HG03066 (cell line): ENCODE measurements around the gene HOMER3.
"Not testable (repeated sequence)": the region's sequence is repeated elsewhere in the genome, so short reads cannot be mapped to it uniquely, and the experiment has no call there.

Experiments
- ATAC-seq: cut with Tn5 transposase; IDR thresholded peaks from one replicate; pipeline ENCODE4 v1.9.1; 2021; ENCODE audit warnings: low read depth; ENCODE audit not compliant: unreplicated experiment

Gene HOMER3

DNA sequence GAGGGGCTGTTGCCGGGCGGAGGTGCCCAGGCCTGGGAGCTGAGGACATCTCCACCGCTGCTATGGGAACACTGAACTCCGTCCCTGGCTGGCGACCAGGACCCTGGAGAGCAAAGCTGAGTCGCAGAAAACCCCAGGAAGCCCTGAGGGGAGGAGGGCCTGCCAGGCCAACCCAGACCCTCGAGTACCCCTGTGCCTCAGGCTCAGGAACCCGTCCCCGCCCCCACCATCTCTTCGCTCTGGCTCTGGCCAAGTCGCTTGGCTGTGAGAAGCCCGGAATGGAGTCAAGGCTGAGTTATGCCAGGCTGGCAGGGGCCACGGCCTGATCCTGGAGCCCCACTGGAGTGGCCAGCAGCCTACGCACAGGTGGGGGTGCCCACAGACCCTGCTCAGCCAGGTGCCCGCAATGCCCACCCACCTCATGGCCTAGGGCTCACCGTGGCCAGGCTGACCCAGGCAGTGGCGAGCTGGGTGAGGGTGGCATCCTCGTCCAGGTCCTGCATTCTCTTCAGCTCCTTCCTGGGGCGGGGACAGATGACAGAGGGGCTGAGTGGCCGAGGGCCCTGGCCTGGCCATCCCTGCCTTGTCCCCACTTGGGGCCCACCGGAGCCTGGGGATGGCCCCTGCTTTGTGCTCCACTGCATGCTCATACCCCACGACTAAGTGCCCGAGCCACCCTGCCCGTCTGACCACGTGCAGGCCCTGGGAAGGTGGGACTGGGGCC, 36.5 kb downstream of the HOMER3 start:
- no peak for ATAC-seq

DNA sequence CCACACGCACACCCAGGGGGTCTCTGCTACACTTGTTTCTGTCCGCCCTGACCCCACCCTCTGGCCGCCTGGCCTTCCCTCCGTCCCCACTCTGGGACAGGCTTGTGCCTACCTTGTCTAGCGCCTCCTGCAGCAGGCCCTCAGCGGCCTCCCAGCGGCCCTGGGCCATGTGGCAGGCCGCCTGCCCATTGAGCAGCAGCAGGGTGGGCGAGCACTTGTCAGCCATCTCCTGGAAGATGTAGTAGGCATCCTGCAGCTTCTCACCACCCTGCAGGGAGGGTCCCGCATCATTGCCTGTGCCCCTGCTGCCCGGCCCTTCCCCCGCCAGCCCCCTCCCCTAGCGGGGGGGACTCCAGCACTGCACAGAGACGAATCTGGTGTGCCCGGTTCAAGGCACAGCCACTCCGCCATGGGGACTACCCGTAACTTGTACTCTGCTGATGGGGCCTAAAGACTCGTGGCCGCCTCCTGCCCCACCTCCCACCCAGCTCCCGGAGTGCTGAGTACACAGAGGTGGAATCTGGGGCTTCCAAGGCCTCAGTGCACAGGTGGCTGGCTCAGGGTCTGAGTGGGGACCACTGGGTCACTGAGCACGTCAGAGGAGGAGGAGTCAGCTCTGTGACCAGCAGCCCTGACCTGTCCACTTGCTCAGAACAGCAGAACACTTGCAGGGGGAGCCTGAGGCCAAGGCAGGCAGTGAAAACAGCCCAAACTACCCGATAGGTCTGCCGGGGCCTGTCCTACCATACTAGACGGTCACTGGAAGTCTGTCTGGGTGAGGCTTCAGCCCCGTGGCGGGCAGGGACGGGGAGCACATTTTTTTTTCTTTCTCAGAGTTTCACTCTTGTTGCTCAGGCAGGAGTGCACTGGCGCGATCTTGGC, 37.6 kb downstream of the HOMER3 start:
- ATAC-seq, result no peak

DNA sequence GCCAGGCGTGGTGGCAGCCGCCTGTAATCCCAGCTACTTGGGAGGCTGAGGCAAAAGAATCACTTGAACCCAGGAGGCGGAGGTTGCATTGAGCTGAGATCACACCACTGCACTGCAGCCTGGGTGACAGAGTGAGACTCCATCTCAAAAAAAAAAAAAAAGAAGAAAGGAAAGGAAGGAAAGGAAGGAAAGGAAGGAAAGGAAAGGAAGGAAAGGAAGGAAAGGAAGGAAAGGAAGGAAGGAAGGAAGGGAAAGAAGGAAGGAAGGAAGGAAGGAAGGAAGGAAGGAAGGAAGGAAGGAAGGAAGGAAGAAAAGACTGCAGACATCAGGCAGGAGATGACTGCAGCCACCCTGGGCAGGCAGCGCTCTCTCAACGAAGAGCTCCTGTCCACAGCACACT, 38.5 kb downstream of the HOMER3 start:
- not testable (repeated sequence) for ATAC-seq

DNA sequence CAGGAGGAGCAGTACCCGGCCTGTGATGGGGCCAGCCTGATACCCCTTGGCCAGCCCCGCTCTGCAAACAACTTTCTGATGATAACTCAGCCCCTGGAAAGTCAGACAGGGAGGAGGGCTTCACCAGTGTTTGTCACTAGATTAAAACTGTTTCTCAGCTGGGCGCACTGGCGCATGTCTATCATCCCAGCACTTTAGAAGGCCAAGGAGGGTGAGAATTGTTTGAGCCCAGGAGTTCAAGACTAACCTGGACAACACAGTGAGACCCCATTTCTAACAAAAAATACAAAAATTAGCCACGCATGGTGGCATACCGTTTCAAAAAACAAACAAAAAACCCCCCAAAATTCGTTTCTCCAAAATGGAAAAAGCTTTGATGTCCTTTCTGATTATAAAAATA, 39.5 kb downstream of the HOMER3 start:
- no peak for ATAC-seq

DNA sequence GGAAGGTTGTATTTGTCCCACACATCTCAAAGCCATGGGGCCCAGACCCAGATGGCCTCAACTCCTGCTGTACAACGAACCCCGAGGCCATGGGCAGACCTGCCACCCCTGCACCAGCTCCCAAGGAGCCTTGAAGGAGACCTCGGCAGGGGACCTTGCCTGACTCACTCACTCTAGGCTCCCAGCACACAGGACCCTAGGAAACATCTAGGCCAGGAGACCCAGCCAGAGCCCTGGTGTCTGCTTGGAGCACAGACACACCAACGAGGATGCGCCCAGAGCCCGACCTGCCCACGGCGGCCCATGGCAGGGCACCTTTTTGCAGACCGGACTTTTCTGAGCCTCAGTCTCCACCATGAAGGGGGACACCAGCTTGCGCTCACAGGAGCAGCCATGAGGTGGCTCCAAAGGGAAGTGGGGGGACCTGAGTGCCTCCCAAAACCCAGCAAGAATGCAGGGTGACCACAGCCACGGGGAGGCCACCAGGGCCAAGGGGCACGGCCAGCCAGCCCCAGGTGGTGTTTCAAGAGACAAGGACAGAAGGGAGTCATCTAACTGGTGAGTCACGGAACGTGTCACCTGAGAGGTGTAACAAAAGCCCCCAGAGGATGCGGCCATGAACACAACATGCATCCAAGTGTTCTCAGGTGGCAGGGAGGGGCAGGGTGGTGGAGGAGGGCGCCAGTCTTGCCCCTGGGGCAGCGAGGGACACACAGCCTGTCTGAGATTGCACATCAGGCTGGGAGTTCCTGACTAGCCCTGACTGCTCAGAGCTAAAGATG, 40.1 kb downstream of the HOMER3 start:
- no peak for ATAC-seq

DNA sequence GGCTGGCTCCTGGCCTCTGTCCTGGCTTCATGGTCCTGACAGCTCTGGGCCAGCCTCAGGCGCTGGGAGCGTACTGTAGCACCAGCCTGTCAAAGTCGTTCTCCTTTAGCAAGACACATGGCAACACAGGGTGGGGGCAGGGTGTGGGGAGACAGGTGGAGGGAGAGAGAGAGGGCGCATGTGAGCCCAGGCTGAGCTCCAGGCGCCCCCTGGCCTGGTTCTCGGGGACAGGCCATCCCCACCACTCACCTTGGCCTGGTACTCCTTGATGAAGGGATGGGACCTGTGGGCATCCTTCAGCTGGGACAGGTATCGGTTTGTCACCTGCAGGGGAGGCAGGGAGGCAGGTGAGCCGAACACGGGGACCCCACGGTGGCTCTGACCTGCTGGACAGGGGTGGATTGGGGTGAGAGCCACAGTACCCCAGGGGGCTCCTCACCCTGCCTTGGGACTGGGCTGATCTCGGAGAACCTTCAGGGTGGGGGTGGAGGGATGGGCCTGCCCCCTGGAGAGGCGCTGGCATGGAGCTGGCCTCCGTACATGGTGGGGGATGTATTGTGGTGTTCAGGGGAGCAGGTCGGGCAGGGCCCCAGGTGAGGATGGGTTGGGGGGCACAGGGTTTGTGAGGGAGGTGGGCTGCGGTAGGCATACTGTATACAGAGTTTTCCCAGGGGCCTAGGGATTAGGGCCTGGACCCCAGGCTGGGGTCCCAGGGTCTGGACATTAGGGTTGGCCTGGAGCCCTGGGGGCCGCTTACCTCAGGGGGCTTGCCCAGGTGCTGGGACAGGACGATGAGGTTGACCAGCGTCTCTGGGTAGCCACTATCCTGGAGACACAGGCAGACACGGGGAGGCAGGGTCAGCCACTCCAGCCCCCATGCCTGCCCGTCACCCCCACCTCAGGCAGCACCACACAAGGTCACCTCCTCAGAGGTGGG, 41.1 kb downstream of the HOMER3 start:
- no peak for ATAC-seq

DNA sequence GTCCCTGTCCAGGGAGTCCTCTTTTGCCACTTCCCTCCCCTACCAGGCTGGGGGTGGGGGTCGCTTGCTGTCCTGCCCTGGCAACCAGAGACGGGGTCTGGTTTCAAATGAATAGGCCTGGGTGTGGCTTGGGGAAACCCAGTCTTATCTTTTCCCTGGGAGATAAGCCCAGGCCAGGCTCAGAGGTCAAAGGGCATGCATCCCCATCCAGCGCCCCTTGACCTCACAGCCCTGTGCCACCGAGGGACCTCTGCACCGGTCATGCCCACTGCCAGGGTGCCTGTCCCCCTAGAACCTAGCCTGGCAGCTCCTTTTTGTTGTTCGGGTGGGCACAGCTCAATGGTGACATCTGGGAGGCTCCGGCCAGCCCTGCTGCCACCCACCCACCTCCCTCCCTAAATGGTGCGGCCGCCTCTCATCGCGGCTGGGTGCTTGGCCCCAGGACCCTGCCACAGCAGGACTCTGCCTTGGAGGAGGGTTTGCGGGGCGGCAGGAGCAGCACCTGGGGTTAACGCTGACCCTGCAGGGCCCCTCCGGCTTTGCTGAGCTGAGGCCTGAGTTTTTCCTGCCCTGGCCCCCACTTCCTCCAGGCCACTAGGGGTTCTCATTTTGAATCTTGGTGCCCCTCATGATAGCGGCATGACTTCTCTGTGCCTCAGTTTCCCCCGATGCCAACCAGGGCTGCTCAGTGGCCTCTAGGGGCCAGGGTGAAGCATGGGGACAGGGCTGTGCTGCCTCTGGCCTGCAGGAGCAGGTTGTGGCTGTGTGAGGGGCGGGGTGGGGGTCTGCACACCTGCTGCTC, 42.2 kb downstream of the HOMER3 start:
- ATAC-seq, result no peak

DNA sequence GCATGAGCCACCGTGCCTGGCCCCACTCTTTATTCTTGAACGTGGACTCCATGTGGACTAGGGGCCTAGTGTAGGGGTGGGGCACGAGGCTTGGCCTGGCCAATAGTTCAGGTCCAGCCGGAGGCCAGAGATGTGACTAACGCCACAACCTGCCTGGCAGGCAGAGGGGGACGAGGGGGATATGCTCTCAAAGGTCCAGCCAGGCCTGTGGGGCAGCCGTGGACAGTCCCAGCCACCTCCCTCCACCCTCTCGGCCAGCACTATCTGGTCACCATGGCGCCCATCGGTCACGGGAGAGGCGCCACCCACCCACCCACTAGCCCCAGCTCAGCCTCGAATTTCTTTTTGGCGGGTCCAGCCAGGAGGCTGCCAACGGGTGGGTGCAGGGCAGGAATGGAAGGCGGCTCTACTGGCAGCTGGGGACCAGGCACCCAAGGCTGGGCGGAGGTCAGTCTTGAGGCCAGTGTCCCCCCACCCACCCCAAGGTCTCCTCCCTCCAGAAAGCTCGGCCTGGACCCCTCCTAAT, 42.9 kb downstream of the HOMER3 start:
- ATAC-seq, result no peak

DNA sequence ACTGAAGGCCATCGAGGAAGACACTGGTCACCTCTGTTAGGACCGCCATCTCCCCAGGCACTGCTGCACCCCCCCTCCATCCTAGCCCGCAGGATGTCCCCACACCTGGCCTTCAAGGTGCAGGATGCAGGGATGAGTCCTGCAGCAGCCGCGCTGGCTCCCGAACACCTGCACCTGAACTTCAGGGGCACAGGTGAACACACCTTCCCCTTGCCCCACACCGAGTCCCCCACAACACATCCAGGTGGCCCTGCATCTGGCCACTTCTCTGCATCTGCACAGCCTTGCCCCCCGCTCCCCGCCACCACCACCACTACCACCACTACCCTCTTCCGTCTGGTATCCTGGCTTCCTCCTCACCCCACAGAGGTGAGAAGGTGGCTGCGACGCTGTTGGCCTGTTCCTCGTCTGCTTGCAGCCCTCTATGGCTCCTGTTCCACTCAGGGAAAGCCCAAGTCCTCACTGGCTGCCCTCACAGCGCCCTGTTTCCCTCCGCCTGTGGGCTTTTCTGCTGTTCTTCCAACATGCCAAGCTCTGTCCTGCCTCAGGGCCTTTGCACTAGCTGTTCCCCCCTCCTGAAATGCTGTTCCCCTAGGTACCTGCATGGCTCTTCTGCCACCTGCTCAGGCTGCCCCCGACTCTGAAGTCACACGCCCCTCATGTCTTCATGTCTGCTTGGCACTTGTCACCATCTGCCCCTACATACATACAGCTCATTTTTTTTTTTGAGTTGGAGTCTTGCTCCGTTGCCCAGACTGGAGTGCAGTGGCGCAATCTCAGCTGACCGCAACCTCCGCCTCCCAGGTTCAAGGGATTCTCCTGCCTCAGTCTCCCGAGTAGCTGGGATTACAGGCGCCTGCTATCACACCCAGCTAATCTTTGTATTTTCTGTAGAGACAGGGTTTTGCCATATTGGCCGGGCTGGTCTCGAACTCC, 43.7 kb downstream of the HOMER3 start:
- no peak for ATAC-seq

DNA sequence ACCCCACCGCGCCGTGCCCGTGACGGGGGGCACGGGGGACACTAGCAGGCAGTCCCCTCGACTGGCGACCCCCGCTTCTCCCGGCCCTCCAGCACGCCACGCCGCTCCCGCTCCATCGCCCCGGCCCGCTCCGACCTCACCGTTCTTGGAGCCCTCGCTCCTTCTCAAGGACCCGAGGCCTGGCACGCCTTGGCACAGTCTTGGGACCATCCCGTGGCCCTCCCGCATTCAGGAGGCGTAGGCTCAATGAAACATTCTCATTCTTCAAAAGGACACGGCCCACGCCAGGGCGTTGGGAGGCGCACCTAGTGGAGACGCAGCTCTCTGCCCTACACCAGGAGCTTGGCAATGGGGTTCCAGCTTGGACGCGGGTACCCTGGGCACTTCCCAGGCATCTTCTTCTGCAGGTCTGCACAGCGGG, 44.6 kb downstream of the HOMER3 start:
- no peak for ATAC-seq

DNA sequence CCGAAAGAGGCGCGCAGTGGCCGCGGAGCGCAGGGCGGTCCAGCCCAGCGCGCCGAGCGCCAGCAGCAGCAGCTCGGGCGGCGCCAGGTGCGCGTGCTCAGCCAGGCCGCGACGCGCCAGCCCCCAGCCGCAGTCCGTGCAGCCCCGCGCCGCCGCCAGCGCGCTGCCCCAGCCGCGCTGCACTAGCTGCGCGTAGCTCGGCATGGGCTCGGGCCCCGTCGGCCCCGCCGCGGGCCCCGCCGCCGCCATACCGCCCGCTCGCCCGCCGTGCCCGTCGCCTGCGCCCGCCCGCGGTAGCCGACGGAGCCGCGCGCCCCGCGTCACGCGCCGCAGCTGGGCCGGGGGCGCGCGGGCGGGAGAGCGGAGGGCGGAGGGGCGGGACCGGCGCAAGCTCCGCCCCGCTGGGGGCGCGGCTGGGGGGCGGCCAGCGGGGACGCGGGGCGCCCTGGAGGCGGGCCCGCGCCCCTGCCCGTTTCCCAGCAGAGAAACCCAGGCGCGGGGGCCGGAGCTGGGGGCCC, 45.1 kb downstream of the HOMER3 start, which contains the start of gene CERS1:
Gene CERS1 (minus strand): TSS at position 335 of the 518 bp plus-strand sequence. CDS start 86 bp downstream, at position 249.
- ATAC-seq, result no peak

DNA sequence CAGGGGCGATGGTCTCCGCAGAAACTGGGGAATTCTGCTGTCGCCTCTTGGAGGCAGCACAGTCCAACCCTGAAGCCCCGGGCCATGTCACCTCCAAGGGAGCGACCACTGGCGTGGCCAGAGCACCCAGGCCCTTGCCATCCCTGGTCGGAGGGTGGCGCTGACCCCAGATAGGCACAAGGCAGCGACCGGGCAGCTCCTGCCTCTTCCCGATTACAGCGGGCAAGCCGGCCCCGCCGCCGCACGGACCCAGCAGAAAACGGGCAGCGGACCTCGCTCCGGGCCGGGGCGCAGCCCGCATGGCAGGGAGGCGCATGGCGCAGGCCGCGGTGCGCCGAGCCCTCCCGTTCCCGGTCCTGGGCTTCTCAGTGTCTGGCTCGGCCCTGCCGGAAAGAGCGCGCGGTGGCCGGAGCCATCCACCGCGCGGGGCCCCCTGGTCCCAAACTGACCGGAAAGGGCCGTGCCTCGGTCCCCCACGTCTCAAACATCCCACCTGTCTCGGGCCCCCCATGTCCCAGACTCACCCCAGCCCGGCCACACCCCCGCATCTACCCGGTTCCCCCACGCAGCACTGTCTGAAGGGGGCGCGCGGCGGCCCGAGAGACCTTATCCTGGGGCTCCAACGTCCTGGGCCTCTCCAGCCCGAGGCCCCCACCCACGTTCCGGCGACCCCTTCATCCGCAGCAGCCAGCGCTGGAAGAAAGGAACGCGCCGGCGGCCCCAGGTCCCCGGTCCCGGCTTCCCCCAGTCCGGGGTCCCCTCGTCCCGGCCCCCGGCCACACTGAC, 45.8 kb downstream of the HOMER3 start:
- no peak for ATAC-seq

DNA sequence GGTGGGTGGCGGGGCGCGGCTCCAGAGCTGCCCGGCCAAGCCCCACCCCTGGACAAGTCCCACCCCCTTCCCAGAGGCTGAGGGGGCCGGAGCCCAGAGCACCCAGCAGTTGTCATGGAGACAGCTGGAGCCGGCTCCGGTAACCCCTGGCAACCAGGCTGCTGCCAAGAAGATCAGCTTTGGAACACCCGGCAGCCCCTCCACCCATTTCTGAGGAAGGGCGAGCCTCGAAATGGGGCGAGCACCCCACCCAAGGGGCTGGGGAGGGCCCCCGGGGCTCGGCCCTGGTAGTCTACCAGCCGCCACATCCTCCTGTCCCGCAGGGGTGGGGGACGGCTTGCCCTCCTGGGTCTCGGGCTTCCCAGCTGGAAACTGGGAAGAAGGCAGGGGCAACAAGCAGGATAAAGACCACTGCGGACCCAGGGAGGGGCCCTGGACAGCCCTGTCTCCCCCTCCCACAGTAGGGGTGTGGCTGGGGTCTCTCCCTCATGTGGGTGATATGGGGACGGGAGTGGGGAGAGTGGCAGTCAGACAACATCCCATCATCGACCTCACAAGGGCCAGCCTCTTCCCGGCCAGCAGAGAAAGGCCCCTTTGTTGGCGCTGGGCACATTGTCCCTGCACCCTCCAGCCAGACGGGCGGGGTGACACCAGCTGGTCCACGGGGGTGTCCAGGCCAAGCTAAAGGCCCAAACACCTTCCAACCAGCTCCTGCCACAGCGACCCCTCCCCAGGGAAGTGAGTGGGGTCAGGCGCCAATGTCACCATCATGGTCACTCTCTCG, 46.6 kb downstream of the HOMER3 start:
- ATAC-seq, result no peak

DNA sequence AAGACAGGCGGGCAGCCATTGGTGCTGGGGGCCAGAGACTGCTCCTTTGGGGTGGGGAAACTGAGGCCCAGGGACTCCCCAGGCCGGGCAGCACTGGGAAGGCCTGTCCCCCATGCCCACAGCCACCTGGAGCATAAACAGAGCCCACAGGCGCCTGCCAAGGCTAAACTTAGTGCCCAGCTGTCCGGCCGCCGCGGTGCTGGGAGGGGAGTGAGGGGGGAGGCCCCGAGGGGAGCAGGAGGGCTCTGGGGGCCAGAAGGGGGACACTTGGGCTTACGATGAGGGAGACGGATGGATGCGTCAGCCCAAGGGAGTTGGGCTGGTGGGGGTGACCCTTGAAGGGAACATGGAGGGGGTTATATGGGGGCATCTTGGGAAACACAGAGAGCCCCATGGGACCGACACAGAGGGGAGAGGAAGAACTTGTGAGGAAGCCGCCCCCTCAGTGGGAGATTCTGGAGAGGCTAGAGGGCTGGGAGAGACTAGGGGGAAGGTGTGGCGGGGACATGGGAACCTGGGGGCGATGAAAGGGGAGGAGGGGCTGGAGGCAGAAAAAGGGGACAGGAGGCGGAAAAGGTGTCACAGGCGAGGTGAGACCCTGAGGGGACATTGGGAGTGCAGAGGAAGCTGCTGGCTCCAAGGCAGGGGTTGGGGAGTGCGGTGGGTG, 47.3 kb downstream of the HOMER3 start:
- ATAC-seq, result no peak

DNA sequence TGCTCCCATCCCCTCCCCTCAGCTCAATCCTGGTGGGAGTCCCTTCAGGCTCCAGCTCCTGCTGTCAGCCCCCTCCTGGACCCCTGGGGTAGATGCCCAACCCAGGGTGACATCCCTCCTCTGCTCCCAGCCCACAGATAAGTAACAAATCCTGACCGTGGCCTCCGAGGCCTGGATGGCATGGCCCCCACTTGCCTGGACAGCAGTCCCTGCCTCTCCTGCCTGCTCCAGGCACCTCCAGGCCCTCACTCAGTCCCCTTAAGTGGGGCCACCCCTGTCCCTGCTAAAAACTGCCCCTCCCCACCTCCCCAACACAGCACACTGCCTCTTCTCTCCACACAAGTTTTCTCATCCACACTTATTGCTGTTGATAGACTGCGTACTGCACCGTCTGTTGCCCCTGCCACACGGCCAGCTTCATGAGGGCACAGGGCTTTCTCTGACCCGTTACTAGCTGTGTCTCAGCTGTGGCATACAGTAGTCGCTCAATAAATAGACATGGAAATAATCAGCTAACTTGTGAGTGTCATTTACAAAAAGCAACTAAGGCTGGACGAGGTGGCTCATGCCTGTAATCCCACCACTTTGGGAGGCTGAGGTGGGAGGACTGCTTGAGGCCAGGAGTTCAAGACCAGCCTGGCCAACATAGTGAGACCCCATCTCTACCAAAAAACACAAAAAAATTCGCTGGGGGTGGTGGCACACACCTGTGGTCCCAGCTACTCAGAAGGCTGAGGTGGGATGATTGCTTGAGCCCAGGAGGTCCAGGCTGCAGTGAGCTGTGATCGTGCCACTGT, 50.9 kb downstream of the HOMER3 start:
- ATAC-seq, result no peak
